Vagina (tissue), 2 donors: ENCODE data around the gene BLM. TPM values are rescaled to one million over a fixed set of nuclear protein-coding genes. Genes with fewer than 3 reads are reported as not detected.
"Not testable (repeated sequence)": the region's sequence is repeated elsewhere in the genome, so short reads cannot be mapped to it uniquely, and the experiment has no call there.

Experiments
- DNase-seq, 2 donors: peaks; one replicate each; pipeline ENCODE4 v3.0.0-alpha.2; 2017; ENCODE audit errors: extremely low spot score in 2 of 2
- H3K27ac ChIP-seq: fragments of 200-600 bp; sonication (generic); one replicate; pipeline ENCODE4 v1.5.1; 2019
- H3K27me3 ChIP-seq: fragments of 200-600 bp; sonication (generic); one replicate; pipeline ENCODE4 v1.5.1; 2019
- H3K36me3 ChIP-seq, 2 donors: fragments of 200-600 bp; sonication (generic); one replicate each; pipeline ENCODE4 v1.5.1; 2017 to 2019
- H3K4me1 ChIP-seq: fragments of 200-600 bp; sonication (generic); one replicate; pipeline ENCODE4 v1.5.1; 2019
- H3K4me3 ChIP-seq, 2 donors: fragments of 200-600 bp; sonication (generic); 1 replicate in 1 of 2; 2 replicates in 1 of 2; pipeline ENCODE4 v1.5.1; 2016 to 2019
- H3K9me3 ChIP-seq: fragments of 200-600 bp; sonication (generic); one replicate; pipeline ENCODE4 v1.5.1; 2019
- POLR2A ChIP-seq, 2 donors: fragments of 450-650 bp; IDR thresholded peaks; one replicate each; pipeline ENCODE4 v1.6.1; 2017; ENCODE audit warnings: antibody characterized with exemption in 2 of 2, mild to moderate bottlenecking in 2 of 2, moderate library complexity in 2 of 2
- POLR2AphosphoS5 ChIP-seq, 2 donors: sonication (generic); formaldehyde crosslinking; IDR thresholded peaks; one replicate each; pipeline ENCODE4 v1.9.0; 2017; ENCODE audit warnings: antibody characterized with exemption in 2 of 2, mild to moderate bottlenecking in 2 of 2, low read depth in 1 of 2; ENCODE audit not compliant: insufficient read depth in 1 of 2
- intact Hi-C: fragments of 100-400 bp; cut with DNase I; formaldehyde crosslinking; loops from one replicate; pipeline ENCODE4 v1.15.1; 2023
- total RNA-seq: library from RNA; depleted of rRNA; stranded (reverse); fragments of >200 nt; gene quantifications from one replicate; pipeline ENCODE4 v1.2.3, GENCODE V29; 2016
- TF ChIP-seq, protein P1 (sequence below), 3 experiments: fragments of 450-650 bp in 2 of 3; fragments of 200-600 bp in 1 of 3; sonication (generic) in 1 of 3; IDR thresholded peaks; one replicate each; pipeline ENCODE4 v1.5.1; 2017 to 2019; ENCODE audit warnings: antibody characterized with exemption in 3 of 3, mild to moderate bottlenecking in 2 of 3, moderate library complexity in 2 of 3

The BLM gene
- total RNA-seq, 1 donor from 2014 or later, result 1.7 TPM

DNA sequence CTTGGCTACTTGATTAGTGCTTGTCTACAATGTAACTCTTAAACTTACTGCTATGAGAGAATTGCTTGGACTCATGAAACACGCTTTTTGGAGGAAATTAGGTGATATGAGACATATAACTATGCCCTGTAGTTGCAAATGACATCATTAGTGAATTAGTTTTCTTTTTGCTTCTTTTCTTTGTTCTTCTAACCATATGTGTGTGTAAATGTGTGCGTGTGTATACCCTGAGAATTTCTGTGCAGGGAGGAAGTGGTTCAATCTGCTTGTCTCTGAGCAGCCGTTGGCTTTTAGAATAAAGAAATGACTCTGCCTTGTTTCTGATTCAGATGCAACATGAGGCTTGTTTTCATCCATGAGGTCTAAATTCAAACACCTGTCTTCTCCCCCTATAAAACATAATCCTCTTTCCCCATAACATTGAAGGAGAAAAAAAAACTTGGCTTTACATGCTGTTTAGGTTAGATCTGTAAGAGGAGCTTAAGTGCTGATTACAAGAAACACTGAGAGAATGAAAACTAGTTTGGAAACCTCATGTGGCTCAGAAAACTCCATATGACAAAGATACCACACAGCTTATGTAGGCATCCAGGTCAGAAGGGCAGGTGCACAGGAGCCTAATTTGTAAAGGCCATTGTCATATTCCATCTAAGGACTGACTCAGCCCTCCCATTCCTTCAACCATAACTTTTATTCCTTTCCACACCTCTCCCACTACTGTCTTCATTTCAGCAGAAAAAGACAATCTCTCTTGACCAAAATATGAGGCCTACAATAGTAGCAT, 30.5 kb upstream of the BLM start:
- intact Hi-C loops, result no loop called here

DNA sequence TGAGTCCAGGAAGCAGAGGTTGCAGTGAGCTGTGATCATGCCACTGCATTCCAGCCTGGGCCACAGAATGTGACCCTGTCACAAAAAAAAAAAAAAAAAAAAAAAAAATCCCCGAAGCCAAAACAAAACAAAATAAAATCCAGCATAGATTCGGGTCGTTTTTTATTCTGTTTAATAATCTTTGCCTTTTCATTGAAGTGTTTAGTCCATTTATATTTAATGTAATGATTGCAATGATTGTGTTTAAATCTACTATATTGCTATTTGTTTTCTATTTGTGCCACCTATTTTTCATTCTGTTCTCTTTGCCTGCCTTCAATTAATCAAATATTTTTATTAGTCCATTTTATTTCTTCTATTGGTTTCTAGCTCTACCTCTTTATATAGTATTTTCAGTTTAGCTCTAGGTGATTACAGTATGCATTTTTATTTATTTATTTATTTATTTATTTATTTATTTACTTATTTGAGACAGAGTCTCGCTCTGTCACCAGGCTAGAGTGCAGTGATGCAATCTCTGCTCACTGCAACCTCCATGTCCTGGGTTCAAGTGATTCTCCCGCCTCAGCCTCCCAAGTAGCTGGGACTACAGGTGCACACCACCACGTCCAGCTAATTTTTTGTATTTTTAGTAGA, 27.7 kb upstream of the BLM start:
- H3K4me1 ChIP-seq, H3K9me3 ChIP-seq, H3K36me3 ChIP-seq, H3K27ac ChIP-seq, intact Hi-C loops, DNase-seq, H3K27me3 ChIP-seq, H3K4me3 ChIP-seq: not testable (repeated sequence)

More for the DNA sequence above, 30.5 kb upstream of the BLM start:
- H3K9me3 ChIP-seq, result no peaks in the 10 kb centered on the region
- no peak overlapping the region for H3K4me3 ChIP-seq
- H3K36me3 ChIP-seq, result no peaks in the 10 kb centered on the region
- no peak for DNase-seq
- H3K27ac ChIP-seq, result no peak overlapping the region
- TF ChIP-seq POLR2A (IDR thresholded peaks at IDR 0.05) (no peak), POLR2AphosphoS5 (IDR thresholded peaks at IDR 0.05; ENCODE audit: insufficient read depth in 1 of 2, low read depth in 1 of 2) (no peak)
- TF ChIP-seq, protein P1, sequence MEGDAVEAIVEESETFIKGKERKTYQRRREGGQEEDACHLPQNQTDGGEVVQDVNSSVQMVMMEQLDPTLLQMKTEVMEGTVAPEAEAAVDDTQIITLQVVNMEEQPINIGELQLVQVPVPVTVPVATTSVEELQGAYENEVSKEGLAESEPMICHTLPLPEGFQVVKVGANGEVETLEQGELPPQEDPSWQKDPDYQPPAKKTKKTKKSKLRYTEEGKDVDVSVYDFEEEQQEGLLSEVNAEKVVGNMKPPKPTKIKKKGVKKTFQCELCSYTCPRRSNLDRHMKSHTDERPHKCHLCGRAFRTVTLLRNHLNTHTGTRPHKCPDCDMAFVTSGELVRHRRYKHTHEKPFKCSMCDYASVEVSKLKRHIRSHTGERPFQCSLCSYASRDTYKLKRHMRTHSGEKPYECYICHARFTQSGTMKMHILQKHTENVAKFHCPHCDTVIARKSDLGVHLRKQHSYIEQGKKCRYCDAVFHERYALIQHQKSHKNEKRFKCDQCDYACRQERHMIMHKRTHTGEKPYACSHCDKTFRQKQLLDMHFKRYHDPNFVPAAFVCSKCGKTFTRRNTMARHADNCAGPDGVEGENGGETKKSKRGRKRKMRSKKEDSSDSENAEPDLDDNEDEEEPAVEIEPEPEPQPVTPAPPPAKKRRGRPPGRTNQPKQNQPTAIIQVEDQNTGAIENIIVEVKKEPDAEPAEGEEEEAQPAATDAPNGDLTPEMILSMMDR (IDR thresholded peaks at IDR 0.05), result no peak
- H3K27me3 ChIP-seq, result no peaks in the 10 kb centered on the region
- no peaks in the 10 kb centered on the region for H3K4me1 ChIP-seq

DNA sequence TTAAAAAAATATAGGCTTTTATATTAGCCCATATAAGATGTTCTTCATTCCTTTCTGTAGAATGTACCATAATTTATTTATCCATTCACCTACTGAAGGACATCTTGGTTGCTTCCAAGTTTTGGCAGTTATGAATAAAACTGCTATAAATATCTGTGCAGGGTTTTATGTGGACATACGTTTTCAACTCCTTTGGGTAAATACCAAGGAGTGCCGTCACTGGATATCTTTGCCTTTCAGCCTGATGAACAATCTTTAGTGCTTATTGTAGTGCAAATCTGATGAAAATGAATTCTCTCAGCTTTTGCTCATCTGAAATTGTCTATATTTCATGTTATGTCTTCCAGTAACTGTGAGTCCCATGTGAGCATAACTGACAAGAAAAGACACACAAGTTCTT, 26.6 kb upstream of the BLM start:
- Histone ChIP-seq H3K4me3 (no peak overlapping the region), H3K36me3 (no peaks in the 10 kb centered on the region), H3K4me1 (no peaks in the 10 kb centered on the region), H3K27me3 (no peaks in the 10 kb centered on the region), H3K9me3 (no peaks in the 10 kb centered on the region), H3K27ac (no peak overlapping the region)
- no peak for DNase-seq
- no peak for TF ChIP-seq POLR2A (IDR thresholded peaks at IDR 0.05)
- TF ChIP-seq, protein P1 (IDR thresholded peaks at IDR 0.05), result no peak
- TF ChIP-seq POLR2AphosphoS5 (IDR thresholded peaks at IDR 0.05; ENCODE audit: insufficient read depth in 1 of 2, low read depth in 1 of 2), result no peak
- intact Hi-C loops, result loop anchor here (5.0 kb wide), 1 partner anchor 43 kb away; no protein-coding TSS in a partner anchor

DNA sequence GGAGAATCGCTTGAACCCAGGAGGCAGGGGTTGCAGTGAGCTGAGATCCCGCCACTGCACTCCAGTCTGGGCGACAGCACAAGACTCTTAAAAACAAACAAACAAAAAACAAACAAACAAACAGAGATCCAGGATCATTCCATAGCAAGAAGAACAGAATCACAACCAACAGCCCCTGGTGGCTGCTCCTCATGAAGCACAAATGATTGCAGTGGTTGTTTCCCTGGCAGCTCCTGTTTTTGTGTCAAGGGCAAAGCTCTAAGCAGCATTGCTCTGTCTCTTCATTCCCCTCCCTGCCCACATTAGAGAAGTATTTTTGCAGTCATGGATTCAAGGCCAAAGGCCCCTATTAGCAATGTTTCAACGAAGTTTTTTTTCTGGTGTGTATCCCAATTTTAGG, 25.8 kb upstream of the BLM start:
- Histone ChIP-seq H3K4me1 (no peaks in the 10 kb centered on the region), H3K4me3 (no peak overlapping the region), H3K27ac (no peak overlapping the region), H3K27me3 (no peaks in the 10 kb centered on the region), H3K36me3 (no peaks in the 10 kb centered on the region), H3K9me3 (no peaks in the 10 kb centered on the region)
- intact Hi-C loops, result loop anchor here (5.0 kb wide), 1 partner anchor 44 kb away; no protein-coding TSS in a partner anchor
- DNase-seq, result no peak
- no peak for TF ChIP-seq POLR2A (IDR thresholded peaks at IDR 0.05)
- TF ChIP-seq POLR2AphosphoS5 (IDR thresholded peaks at IDR 0.05; ENCODE audit: insufficient read depth in 1 of 2, low read depth in 1 of 2), result no peak
- TF ChIP-seq, protein P1 (IDR thresholded peaks at IDR 0.05), result no peak

GRCh38 chr15:90691982-90692773, 25.0 kb upstream of the BLM start:
- H3K9me3 ChIP-seq, result no peaks in the 10 kb centered on the region
- intact Hi-C loops, result loop anchor here (5.0 kb wide), 1 partner anchor 45 kb away; no protein-coding TSS in a partner anchor
- H3K27ac ChIP-seq, result no peak overlapping the region
- H3K36me3 ChIP-seq, result no peaks in the 10 kb centered on the region
- TF ChIP-seq POLR2AphosphoS5 (IDR thresholded peaks at IDR 0.05; ENCODE audit: insufficient read depth in 1 of 2, low read depth in 1 of 2), result no peak
- H3K27me3 ChIP-seq, result no peaks in the 10 kb centered on the region
- no peaks in the 10 kb centered on the region for H3K4me1 ChIP-seq
- no peak for DNase-seq
- no peak overlapping the region for H3K4me3 ChIP-seq
